NT2/D1 (cell line): ENCODE data around the gene AKT2.

Source experiments
- SUZ12 ChIP-seq: IDR thresholded peaks from 2 replicates; pipeline ENCODE4 v1.6.1; 2011; ENCODE audit not compliant: insufficient read length, insufficient read depth; ENCODE audit errors: extremely low read depth
- ZNF274 ChIP-seq: IDR thresholded peaks from 2 replicates; pipeline ENCODE4 v1.6.1; 2011; ENCODE audit warnings: mild to moderate bottlenecking, low read depth, low read length

GRCh38 chr19:40304306-40304705, 19.2 kb upstream of the AKT2 start:
- no peak for TF ChIP-seq ZNF274
- TF ChIP-seq SUZ12, result no peak
